Chondrocyte (in vitro differentiated cells): Measurements from ENCODE around the gene KRTAP2-4. TPM values are rescaled to one million over a fixed set of nuclear protein-coding genes. Genes with fewer than 3 reads are reported as not detected.
"Not testable (repeated sequence)": the region's sequence is repeated elsewhere in the genome, so short reads cannot be mapped to it uniquely, and the experiment has no call there.

Experiments
- DNase-seq: peaks from one replicate; pipeline ENCODE4 v3.0.0; 2021; ENCODE audit warnings: mixed read lengths, low spot score
- H3K27ac Mint-ChIP-seq: one replicate; pipeline ENCODE4 v1.8.0; 2021; ENCODE audit warnings: mild to moderate bottlenecking, moderate library complexity, mixed read lengths; ENCODE audit not compliant: unreplicated experiment
- H3K27me3 Mint-ChIP-seq: 2 replicates; pipeline ENCODE4 v1.8.0; 2021; ENCODE audit warnings: low read depth, mixed read lengths
- H3K36me3 Mint-ChIP-seq: 2 replicates; pipeline ENCODE4 v1.8.0; 2021; ENCODE audit warnings: low read depth, mixed read lengths
- H3K4me1 Mint-ChIP-seq: 2 replicates; pipeline ENCODE4 v1.8.0; 2021; ENCODE audit warnings: low read depth, mild to moderate bottlenecking, mixed read lengths
- H3K4me3 Mint-ChIP-seq: one replicate; pipeline ENCODE4 v1.8.0; 2021; ENCODE audit warnings: mild to moderate bottlenecking, moderate library complexity, mixed read lengths; ENCODE audit not compliant: unreplicated experiment
- H3K9me3 Mint-ChIP-seq: 2 replicates; pipeline ENCODE4 v1.8.0; 2021; ENCODE audit warnings: low read depth, mixed read lengths
- CTCF ChIP-seq: fragments of 200-600 bp; sonication (generic); IDR thresholded peaks from 2 replicates; pipeline ENCODE4 v1.5.0; 2021; ENCODE audit warnings: antibody characterized with exemption, mild to moderate bottlenecking, moderate library complexity
- total RNA-seq: library from RNA; stranded (reverse); gene quantifications from 3 replicates; pipeline ENCODE4 v1.2.1, GENCODE V29; 2021

KRTAP2-4 gene
- total RNA-seq, 1 donor from 2014 or later, result not detected

GRCh38 chr17:41096055-41096454 lies 30.4 kb upstream of the KRTAP2-4 start:
- TF ChIP-seq CTCF, result no peak
- Mint-ChIP-seq H3K36me3 (no peaks in the 10 kb centered on the region), H3K4me3 (no peak overlapping the region)

GRCh38 chr17:41088760-41089352 lies 23.2 kb upstream of the KRTAP2-4 start:
- not testable (repeated sequence) for H3K27ac Mint-ChIP-seq, H3K9me3 Mint-ChIP-seq, H3K36me3 Mint-ChIP-seq, H3K27me3 Mint-ChIP-seq, H3K4me1 Mint-ChIP-seq, H3K4me3 Mint-ChIP-seq, DNase-seq

More at GRCh38 chr17:41096055-41096454, 30.4 kb upstream of the KRTAP2-4 start:
- Mint-ChIP-seq H3K27me3 (no peaks in the 10 kb centered on the region), H3K27ac (no peak overlapping the region), H3K4me1 (peaks cover 25% of the 10 kb centered on the region), H3K9me3 (no peaks in the 10 kb centered on the region)
- DNase-seq, result no peak

- not testable (repeated sequence) for H3K27ac Mint-ChIP-seq, H3K4me3 Mint-ChIP-seq, DNase-seq, H3K36me3 Mint-ChIP-seq, H3K27me3 Mint-ChIP-seq, H3K9me3 Mint-ChIP-seq
- peaks cover 24% of the 10 kb centered on the region for H3K4me1 Mint-ChIP-seq
Observed at GRCh38 chr17:41084100-41084856, 18.6 kb upstream of the KRTAP2-4 start, which contains the start of gene KRTAP4-7. Gene KRTAP4-7 (plus strand): TSS chr17:41084150. CDS start chr17:41084207, 57 bp downstream.

- not testable (repeated sequence) for H3K27me3 Mint-ChIP-seq, H3K4me3 Mint-ChIP-seq, DNase-seq, H3K9me3 Mint-ChIP-seq, H3K36me3 Mint-ChIP-seq, H3K27ac Mint-ChIP-seq
- H3K4me1 Mint-ChIP-seq, result peaks cover 24% of the 10 kb centered on the region
Observed at GRCh38 chr17:41083427-41083826, 17.7 kb upstream of the KRTAP2-4 start.

GRCh38 chr17:41082626-41083025 lies 16.9 kb upstream of the KRTAP2-4 start:
- no peak for TF ChIP-seq CTCF
- no peaks in the 10 kb centered on the region for H3K27me3 Mint-ChIP-seq
- H3K27ac Mint-ChIP-seq, result peak overlapping the region; percentile 67
- no peak overlapping the region for H3K4me3 Mint-ChIP-seq
- peaks cover 24% of the 10 kb centered on the region for H3K4me1 Mint-ChIP-seq
- no peaks in the 10 kb centered on the region for H3K9me3 Mint-ChIP-seq
- H3K36me3 Mint-ChIP-seq, result no peaks in the 10 kb centered on the region
- DNase-seq, result no peak

- no peak for TF ChIP-seq CTCF
Observed at GRCh38 chr17:41076788-41077187, 11.1 kb upstream of the KRTAP2-4 start.

More at GRCh38 chr17:41076788-41077187, 11.1 kb upstream of the KRTAP2-4 start:
- Mint-ChIP-seq H3K4me1 (peaks cover under 1% of the 10 kb centered on the region), H3K9me3 (no peaks in the 10 kb centered on the region), H3K27ac (no peak overlapping the region), H3K27me3 (no peaks in the 10 kb centered on the region), H3K4me3 (no peak overlapping the region), H3K36me3 (no peaks in the 10 kb centered on the region)
- no peak for DNase-seq
